T-helper 1 cell treated with Interleukin-12 subunit alpha and Interleukin-12 subunit beta and Interleukin-4 antibody, amounts not matched to agents 30 μg/mL and 1 μg/mL, for 36 hours (primary cell): ENCODE data around the gene ST6GALNAC6.
"Not testable (repeated sequence)": the region's sequence is repeated elsewhere in the genome, so short reads cannot be mapped to it uniquely, and the experiment has no call there.

Experiments
- H3K27ac Mint-ChIP-seq: one replicate; pipeline ENCODE4 v1.8.0; 2021; ENCODE audit warnings: mild to moderate bottlenecking, mixed read lengths
- H3K27me3 Mint-ChIP-seq: one replicate; pipeline ENCODE4 v1.8.0; 2021; ENCODE audit warnings: low read depth, mixed read lengths
- H3K36me3 Mint-ChIP-seq: one replicate; pipeline ENCODE4 v1.8.0; 2021; ENCODE audit warnings: low read depth, mixed read lengths
- H3K4me1 Mint-ChIP-seq: one replicate; pipeline ENCODE4 v1.8.0; 2021; ENCODE audit warnings: low read depth, mixed read lengths
- H3K4me3 Mint-ChIP-seq: one replicate; pipeline ENCODE4 v1.8.0; 2021; ENCODE audit warnings: mild to moderate bottlenecking, moderate library complexity, mixed read lengths
- H3K9me3 Mint-ChIP-seq: one replicate; pipeline ENCODE4 v1.8.0; 2021; ENCODE audit warnings: mixed read lengths

ST6GALNAC6 gene

DNA sequence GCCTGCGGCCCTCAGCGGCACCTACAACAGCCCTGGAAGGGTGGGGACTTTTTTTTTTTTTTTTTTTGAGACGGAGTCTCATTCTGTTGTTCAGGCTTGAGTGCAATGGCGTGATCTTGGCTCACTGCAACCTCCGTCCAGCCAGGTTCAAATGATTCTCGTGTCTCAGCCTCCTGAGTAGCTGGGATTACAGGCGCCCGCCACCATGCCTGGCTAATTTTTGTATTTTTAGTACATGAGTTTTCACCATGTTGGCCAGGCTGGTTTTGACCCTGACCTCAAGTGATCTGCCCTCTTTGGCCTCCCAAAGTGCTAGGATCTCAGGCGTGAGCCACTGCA is 29.3 kb downstream of the ST6GALNAC6 start:
- H3K4me1 Mint-ChIP-seq, result not testable (repeated sequence)

DNA sequence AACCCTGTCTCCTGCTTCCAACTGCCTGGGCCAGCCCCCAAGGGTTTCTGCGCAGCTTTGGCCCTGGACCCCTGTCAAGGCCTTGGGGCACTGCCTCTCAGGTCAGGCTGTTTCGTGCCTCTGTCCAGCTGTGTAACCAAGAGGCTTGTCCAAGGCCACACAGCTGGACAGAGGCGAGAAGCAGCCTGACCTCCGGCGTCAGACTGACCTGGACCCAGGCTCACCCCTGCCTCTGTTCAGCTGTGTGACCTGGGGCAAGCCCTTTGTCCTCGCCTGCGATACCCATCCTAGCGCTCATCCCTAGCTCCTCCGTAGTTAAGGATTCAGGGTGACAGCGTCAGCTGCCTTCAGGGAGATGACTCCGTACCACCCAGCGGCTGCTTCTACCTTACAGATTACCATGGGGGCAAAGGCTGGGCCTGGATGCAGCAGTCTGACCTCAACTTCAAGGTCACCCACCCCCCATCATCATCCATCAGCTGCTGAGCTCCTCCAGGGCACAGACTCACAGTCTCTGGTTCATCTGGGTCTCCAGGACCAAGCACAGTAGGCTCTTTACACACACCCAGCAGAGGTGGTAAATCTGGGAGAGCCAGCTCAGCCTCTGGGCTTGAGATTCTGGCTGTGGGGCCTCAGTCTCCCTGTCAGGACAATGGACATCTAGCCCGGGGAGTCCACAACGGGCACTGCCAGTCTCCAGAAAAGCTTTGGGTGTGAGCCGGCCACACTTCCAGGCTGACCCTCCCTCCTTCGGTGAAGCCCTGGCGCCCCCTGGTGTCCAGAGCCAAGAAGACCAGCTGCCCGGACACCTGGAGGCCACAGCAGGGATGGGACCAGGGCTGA is 29.9 kb downstream of the ST6GALNAC6 start:
- Mint-ChIP-seq H3K4me3 (no peak overlapping the region), H3K9me3 (no peaks in the 10 kb centered on the region), H3K36me3 (peaks cover 11% of the 10 kb centered on the region), H3K27me3 (no peaks in the 10 kb centered on the region), H3K4me1 (peaks cover 11% of the 10 kb centered on the region), H3K27ac (no peak overlapping the region)

More for the DNA sequence above, 29.3 kb downstream of the ST6GALNAC6 start:
- not testable (repeated sequence) for H3K4me3 Mint-ChIP-seq, H3K27me3 Mint-ChIP-seq, H3K36me3 Mint-ChIP-seq, H3K27ac Mint-ChIP-seq, H3K9me3 Mint-ChIP-seq

DNA sequence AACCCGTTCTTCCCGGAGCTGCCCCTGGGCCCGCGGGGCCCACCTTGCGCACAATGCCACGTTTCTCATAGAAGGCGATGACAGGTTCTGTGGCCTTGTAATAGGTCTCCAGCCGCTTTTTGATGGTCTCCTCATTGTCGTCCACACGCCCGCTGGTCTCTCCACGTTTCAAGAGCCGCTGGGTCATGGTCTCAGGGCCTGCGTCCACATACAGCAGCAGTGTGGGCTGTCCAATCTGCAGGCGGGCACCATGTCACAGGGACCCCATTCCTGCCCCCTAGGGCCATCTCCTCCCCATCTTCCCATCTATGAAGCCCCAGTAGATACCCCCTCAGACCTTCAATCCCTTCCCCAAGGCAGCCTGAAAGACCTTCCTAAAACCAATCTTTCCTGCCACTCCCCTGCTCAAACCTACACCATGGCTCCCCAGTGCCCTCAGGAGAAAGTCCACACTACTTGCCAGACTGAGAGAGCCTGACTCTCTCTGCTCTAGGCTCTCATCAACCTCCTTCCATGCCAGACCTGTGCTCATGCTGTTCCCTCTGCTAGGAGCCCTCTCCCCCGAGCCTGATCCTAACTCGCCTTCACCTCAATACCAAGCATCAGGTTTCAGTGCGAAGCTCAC is 31.0 kb downstream of the ST6GALNAC6 start:
- Mint-ChIP-seq H3K27ac (no peak overlapping the region), H3K36me3 (peaks cover 11% of the 10 kb centered on the region), H3K4me1 (peaks cover 11% of the 10 kb centered on the region), H3K4me3 (no peak overlapping the region), H3K9me3 (no peaks in the 10 kb centered on the region), H3K27me3 (no peaks in the 10 kb centered on the region)

DNA sequence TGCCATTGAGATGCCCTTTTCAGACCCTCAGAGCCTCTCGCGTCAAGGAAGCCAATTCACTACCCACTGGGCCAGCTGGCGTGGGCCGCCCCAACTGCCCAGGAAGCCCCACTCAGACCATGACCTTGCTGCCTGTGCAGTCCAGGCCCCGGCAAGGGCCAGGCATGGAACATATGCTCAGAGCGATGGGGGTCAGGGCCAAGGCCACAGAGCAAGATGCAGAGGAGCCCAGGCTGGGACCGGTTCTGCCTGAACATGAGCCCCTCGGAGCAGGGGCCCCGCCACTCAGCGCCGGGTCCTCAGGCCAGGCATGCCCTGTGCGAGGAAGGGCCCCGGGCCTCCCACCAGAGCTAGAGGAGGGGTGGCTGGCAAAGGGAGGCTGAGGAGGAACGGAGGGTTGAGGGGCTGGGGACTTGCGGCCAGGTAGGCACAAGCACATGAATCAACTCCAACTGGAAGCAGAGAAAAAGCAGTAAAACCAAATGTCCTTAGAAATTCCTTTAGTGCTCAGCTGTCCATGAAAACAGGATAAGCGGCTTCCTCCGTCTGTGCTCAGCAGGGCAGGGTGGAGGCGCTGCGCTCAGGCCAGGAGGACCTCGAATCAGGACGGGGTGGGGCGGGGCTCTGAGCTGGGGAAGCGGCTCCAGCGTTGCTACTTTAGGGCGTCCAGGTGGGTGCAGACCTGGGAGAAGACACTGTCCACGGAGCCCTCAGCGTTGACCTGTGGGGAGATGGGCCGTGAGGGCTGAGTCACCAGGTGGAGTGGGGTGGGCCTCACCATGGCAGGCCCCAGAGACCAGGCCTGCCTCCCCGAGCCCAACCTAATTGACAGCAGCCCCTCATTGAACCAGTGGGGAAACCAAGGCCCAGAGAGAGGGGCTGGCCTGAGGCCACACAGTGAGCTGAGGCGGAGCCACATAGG is 31.8 kb downstream of the ST6GALNAC6 start:
- H3K9me3 Mint-ChIP-seq, result no peaks in the 10 kb centered on the region
- no peaks in the 10 kb centered on the region for H3K27me3 Mint-ChIP-seq
- H3K4me3 Mint-ChIP-seq, result no peak overlapping the region
- H3K27ac Mint-ChIP-seq, result no peak overlapping the region
- peaks cover 13% of the 10 kb centered on the region for H3K36me3 Mint-ChIP-seq
- peaks cover 17% of the 10 kb centered on the region for H3K4me1 Mint-ChIP-seq

DNA sequence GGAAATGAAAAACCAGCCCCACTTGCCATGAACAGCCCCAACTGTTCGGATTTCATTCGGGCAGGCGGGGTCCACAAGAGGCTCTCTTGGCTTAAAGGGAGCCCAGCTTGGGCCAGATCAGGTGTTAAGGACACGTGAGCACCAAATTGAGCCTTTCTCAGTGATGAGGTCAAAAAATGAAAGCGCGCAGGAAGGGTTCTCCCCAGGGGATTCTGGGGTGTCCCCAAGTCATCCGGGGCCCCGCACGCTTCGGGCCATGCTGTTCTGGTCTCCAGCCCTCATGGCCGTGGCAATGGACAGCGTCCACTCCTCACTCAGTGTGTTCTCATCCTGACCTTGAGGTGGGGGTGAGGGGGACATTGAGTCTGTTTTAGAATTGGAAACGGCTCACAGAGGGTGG is 32.9 kb downstream of the ST6GALNAC6 start:
- no peak overlapping the region for H3K4me3 Mint-ChIP-seq
- peaks cover 24% of the 10 kb centered on the region for H3K4me1 Mint-ChIP-seq
- no peak overlapping the region for H3K27ac Mint-ChIP-seq
- no peaks in the 10 kb centered on the region for H3K9me3 Mint-ChIP-seq
- H3K36me3 Mint-ChIP-seq, result peaks cover 13% of the 10 kb centered on the region
- no peaks in the 10 kb centered on the region for H3K27me3 Mint-ChIP-seq

DNA sequence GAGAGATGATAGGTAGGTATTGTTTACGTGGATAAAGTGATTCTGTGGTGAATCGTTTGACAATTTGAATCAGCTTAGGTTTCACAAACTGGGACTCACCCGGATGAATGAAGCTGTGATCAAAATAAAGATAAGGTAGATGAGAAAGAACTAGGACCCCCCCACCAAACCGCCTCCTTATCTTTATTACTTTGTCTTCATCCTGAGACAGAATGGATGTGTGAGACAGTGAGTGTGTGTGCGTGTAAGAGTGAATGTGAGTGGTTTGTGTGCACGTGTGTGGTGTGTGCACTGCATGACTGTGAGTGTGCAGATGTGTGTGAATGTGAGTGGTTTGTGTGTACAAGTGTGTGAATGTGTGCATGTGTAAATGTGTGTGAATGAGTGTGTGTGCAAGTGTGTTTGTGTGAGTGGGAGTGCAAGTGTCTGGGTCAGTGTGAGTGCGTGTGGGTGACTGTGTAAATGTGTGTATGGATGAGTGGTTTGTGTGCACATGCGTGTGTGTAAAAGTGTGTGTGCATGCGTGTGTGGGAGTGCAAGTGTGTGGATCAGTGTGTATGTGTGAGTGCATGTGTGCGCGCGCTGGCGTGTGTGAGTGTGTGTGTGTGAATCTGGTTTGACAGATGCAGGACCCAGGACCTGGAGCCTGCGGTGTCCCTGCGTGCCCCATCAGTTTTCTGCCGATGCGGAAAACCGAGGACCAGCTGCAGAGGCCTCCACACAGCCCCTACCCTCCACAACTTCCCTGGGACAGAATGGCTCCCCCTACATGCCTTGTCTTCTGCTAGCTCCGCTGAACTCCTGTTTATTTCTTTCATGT is 33.5 kb downstream of the ST6GALNAC6 start:
- Mint-ChIP-seq H3K27ac (no peak overlapping the region), H3K9me3 (no peaks in the 10 kb centered on the region), H3K36me3 (peaks cover 13% of the 10 kb centered on the region), H3K4me1 (peaks cover 28% of the 10 kb centered on the region), H3K4me3 (no peak overlapping the region), H3K27me3 (no peaks in the 10 kb centered on the region)

DNA sequence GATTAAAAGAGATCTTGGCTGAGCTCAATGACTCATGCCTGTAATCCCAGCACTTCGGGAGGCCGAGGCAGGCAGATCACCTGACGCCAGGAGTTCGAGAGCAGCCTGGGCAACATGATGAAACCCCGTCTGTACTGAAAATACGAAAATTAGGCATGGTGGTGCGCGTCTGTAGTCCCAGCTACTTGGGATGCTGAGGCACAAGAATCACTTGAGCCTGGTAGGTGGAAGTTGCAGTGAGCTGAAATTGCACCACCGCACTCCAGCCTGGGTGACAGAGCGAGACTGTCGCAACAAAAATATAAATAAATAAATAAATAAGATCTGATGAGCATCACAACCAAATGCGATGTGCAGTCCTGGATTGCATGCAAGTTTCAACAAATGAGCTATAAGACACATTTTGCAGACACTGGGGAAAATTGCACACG is 36.2 kb downstream of the ST6GALNAC6 start:
- Mint-ChIP-seq H3K27me3 (no peaks in the 10 kb centered on the region), H3K36me3 (peaks cover 13% of the 10 kb centered on the region), H3K27ac (peak overlapping the region; percentile 83), H3K4me1 (peaks cover 31% of the 10 kb centered on the region), H3K4me3 (no peak overlapping the region), H3K9me3 (no peaks in the 10 kb centered on the region)

DNA sequence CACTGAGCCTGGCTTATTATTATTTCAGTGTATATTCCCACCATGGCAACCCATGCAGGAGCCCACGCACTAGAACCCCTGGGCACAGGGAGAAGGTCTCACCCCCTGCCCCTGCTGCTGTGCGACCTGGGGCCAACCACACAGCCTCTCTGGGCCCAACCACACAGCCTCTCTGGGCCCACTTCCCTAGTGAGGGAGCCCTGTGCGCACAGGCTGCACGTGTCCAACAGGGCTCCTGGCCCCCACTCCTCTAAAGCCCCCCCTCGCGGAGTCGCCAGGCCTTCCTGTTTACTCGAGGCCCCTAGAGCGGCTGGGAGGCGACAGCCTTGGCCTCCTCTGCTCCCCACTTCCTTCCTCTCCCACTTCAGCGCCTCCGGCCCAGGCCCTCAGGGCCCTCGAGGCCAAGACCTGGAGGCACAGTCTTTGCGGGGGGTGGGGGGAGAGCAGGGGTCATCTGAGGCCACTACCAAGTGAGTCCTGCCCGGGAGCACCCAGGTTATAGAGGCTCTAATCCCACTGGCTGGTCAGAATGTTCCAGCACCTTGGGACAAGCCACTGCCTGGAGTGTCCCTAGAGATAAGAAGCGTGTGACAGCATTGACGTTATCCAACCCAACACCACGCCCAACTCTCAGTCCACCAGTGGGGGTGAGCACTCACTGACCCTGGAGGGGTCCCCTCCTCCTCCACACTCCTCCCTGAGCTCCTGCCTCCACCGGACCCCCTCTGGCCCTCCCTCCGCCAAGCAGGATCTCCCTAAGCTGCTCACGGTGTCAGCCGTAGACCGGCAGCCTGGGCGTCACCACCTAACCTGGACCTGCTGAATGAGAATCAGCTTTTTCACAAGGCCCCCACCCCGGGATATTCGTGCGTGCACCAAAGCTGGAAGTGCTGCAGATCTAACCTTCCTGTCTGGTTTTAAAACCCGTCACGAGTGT is 37.1 kb downstream of the ST6GALNAC6 start:
- Mint-ChIP-seq H3K27ac (peak overlapping the region; percentile 83), H3K4me3 (no peak overlapping the region), H3K27me3 (no peaks in the 10 kb centered on the region), H3K4me1 (peaks cover 31% of the 10 kb centered on the region), H3K36me3 (peaks cover 13% of the 10 kb centered on the region), H3K9me3 (no peaks in the 10 kb centered on the region)

DNA sequence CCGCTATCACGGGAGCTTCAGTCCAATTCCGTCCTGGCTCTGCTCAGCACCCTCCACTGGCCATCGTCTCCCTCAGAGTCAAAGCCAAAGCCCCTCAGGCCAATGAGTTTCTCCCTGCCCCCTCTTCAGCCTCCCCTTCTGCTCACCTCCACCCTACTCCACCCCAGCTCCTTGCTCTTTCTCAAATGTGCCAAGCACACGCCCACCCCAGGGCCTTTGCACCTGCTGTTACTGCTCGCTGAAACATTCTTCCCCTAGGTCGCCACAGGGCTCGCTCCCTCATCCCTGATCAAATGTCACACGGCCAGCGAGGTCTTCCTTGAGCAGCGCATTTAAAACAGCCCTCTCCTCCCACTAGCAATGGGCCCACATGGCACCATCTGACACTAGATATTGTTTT is 38.6 kb downstream of the ST6GALNAC6 start:
- Mint-ChIP-seq H3K4me1 (peaks cover 29% of the 10 kb centered on the region), H3K9me3 (no peaks in the 10 kb centered on the region), H3K36me3 (peaks cover 9% of the 10 kb centered on the region), H3K27ac (no peak overlapping the region), H3K4me3 (no peak overlapping the region), H3K27me3 (no peaks in the 10 kb centered on the region)

DNA sequence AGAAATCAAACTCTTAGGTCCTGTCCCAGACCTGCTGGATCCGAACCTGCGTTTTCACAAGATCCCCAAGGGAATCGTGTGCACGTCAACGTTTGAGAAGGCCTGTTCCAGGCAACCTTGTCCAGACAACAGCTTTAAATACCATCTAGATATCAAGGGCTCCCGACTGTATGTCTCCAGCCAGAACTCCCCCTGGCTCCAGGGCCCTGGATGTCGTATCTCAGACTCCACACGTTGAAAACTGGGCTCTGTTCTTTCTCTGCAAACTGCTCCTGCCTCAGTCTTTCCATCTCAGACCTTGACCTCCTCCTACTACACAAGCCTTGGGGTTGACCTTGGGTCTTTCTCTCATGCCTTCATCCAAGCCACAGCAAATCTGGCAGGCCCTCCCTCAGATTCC is 39.1 kb downstream of the ST6GALNAC6 start:
- no peak overlapping the region for H3K27ac Mint-ChIP-seq
- H3K27me3 Mint-ChIP-seq, result no peaks in the 10 kb centered on the region
- peaks cover 24% of the 10 kb centered on the region for H3K4me1 Mint-ChIP-seq
- peaks cover 5% of the 10 kb centered on the region for H3K36me3 Mint-ChIP-seq
- H3K9me3 Mint-ChIP-seq, result no peaks in the 10 kb centered on the region
- H3K4me3 Mint-ChIP-seq, result no peak overlapping the region

DNA sequence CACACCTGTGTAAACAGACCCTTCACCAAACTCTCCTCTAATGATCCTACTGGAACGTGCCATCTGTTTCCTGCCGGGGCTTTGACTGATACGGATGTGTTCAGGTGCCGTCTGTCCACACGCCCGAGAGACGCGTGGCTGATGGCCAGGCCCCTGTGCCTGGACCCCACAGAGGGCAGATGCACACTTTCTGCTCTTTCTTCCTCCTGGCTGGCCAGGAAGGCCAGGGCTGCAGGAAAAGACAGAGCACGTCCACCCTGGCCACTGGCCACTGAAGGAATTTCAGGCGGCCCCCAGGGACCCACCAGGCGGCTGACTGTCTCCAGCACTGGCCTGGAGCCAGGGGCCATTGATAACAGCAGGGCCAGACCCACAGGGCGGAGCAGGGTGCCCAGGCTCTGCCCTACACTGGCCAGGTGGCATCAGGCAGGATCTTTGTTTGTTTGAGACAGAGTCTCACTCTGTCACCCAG is 41.3 kb downstream of the ST6GALNAC6 start:
- H3K36me3 Mint-ChIP-seq, result peaks cover 2% of the 10 kb centered on the region
- H3K4me1 Mint-ChIP-seq, result peaks cover 27% of the 10 kb centered on the region
- no peaks in the 10 kb centered on the region for H3K27me3 Mint-ChIP-seq
- no peaks in the 10 kb centered on the region for H3K9me3 Mint-ChIP-seq
- no peak overlapping the region for H3K27ac Mint-ChIP-seq
- H3K4me3 Mint-ChIP-seq, result no peak overlapping the region

DNA sequence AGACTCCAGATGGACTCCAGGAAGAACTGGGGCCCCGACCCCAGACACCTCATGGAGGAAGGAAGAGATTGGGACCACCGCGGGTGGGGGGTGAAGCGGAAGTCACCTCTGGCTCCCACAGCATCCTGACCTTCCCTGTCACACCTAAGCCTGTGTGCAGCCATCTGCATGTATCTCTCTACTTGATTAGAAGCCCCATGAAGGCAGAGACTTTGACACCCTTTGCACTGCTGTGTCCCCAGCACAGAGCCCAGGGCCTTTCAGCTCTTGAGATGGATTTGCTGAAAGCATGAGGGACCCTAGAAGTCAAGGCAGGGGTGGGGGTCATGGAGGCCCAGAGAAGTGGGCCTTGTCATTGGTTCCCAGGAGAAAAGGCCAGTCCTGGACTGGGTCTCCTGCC is 42.1 kb downstream of the ST6GALNAC6 start:
- Mint-ChIP-seq H3K9me3 (no peaks in the 10 kb centered on the region), H3K4me3 (no peak overlapping the region), H3K36me3 (peaks cover 3% of the 10 kb centered on the region), H3K27ac (no peak overlapping the region), H3K27me3 (no peaks in the 10 kb centered on the region), H3K4me1 (peaks cover 24% of the 10 kb centered on the region)

DNA sequence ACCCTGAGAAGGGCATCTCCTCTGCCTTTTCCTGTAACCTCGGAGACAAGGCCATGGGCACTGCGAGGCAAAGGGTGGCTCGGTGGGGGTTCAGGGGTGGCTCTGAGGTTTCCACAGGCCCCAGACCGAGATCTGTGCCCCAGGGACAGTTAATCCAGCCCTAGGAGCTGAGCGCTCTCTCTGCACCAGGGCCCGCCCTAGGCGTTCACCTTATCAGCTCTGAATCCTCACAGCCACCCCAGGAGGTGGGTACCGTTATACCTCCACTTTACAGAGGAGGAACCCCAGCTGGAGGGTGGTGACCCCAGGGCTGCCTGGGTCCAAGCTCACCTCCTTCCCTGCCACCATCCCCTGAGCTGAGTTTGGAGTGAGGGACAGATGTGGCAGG is 42.7 kb downstream of the ST6GALNAC6 start:
- no peak overlapping the region for H3K4me3 Mint-ChIP-seq
- H3K9me3 Mint-ChIP-seq, result no peaks in the 10 kb centered on the region
- peaks cover 6% of the 10 kb centered on the region for H3K36me3 Mint-ChIP-seq
- H3K27me3 Mint-ChIP-seq, result no peaks in the 10 kb centered on the region
- no peak overlapping the region for H3K27ac Mint-ChIP-seq
- peaks cover 26% of the 10 kb centered on the region for H3K4me1 Mint-ChIP-seq
